Activated B cell treated with CpG ODN at 0.5 μM for 24 hours (primary cell): Measurements from ENCODE around the gene RPL3. TPM values are rescaled to one million over a fixed set of nuclear protein-coding genes. Genes with fewer than 3 reads are reported as not detected.

ENCODE experiments used
- ATAC-seq: fragments of 200-7000 bp; cut with Tn5 transposase; one replicate; pipeline ENCODE4 v1.10.0; 2021; ENCODE audit warnings: low read depth, mild to moderate bottlenecking, moderate library complexity
- CTCF ChIA-PET: fragments of 350-600 bp; sonication (Branson Sonifier 250); formaldehyde crosslinking; loops from one replicate; lab custom pipeline; 2021; ENCODE audit warnings: antibody characterized with exemption; lab: Charles Lee
- POLR2A ChIA-PET: fragments of 350-600 bp; sonication (Branson Sonifier 250); formaldehyde crosslinking; loops from one replicate; lab custom pipeline; 2021; ENCODE audit warnings: antibody characterized with exemption; lab: Charles Lee
- DNase-seq: peaks from one replicate; pipeline ENCODE4 v3.0.0; 2022
- H3K27ac Mint-ChIP-seq: one replicate; pipeline ENCODE4 v1.8.0; 2020; ENCODE audit warnings: mixed read lengths
- H3K27me3 Mint-ChIP-seq: one replicate; pipeline ENCODE4 v1.8.0; 2021; ENCODE audit warnings: mixed read lengths
- H3K36me3 Mint-ChIP-seq: one replicate; pipeline ENCODE4 v1.8.0; 2021; ENCODE audit warnings: low read depth, mixed read lengths
- H3K4me1 Mint-ChIP-seq: one replicate; pipeline ENCODE4 v1.8.0; 2021; ENCODE audit warnings: mixed read lengths
- H3K4me3 Mint-ChIP-seq: one replicate; pipeline ENCODE4 v1.8.0; 2020; ENCODE audit warnings: mild to moderate bottlenecking, mixed read lengths
- H3K9me3 Mint-ChIP-seq: one replicate; pipeline ENCODE4 v1.8.0; 2020; ENCODE audit warnings: mixed read lengths
- CTCF ChIP-seq: fragments of 200-600 bp; IDR thresholded peaks from one replicate; pipeline ENCODE4 v1.8.0; 2022; ENCODE audit warnings: antibody characterized with exemption, mild to moderate bottlenecking
- intact Hi-C: fragments of 100-400 bp; cut with micrococcal nuclease; formaldehyde crosslinking; loops from one replicate; pipeline ENCODE4 v1.15.1; 2024
- total RNA-seq: library from RNA; stranded (reverse); gene quantifications from 2 replicates; pipeline ENCODE4 v1.2.3, GENCODE V29; 2022

Gene RPL3
- total RNA-seq, 1 donor from 2014 or later: 3,087 TPM

- Mint-ChIP-seq H3K4me1 (peaks cover 1% of the 10 kb centered on the region), H3K27me3 (peaks cover 29% of the 10 kb centered on the region), H3K36me3 (no peaks in the 10 kb centered on the region), H3K27ac (no peak overlapping the region), H3K4me3 (no peak overlapping the region), H3K9me3 (peaks cover 8% of the 10 kb centered on the region)
- no peak for DNase-seq
- ATAC-seq: no peak
- CTCF ChIA-PET: interaction anchor here (0.9 kb wide), 1 partner anchor 109 kb away, joined by 4 read pairs; no protein-coding TSS in a partner anchor
- no peak for TF ChIP-seq CTCF
- intact Hi-C loops: no loop called here
- POLR2A ChIA-PET: no interaction called here
Observed at GRCh38 chr22:39280250-39280649, 39.2 kb downstream of the RPL3 start.

GRCh38 chr22:39279170-39279850 is 40.1 kb downstream of the RPL3 start:
- CTCF ChIA-PET: no interaction called here
- peaks cover 29% of the 10 kb centered on the region for H3K27me3 Mint-ChIP-seq
- H3K27ac Mint-ChIP-seq: no peak overlapping the region
- DNase-seq (no peak), ATAC-seq (no peak)
- H3K36me3 Mint-ChIP-seq: no peaks in the 10 kb centered on the region
- H3K9me3 Mint-ChIP-seq: peaks cover 6% of the 10 kb centered on the region
- intact Hi-C loops: no loop called here
- H3K4me3 Mint-ChIP-seq: no peak overlapping the region
- no peak for TF ChIP-seq CTCF
- POLR2A ChIA-PET: no interaction called here
- H3K4me1 Mint-ChIP-seq: no peaks in the 10 kb centered on the region

- DNase-seq: no peak
- Mint-ChIP-seq H3K9me3 (peaks cover 6% of the 10 kb centered on the region), H3K27ac (no peak overlapping the region), H3K27me3 (peaks cover 29% of the 10 kb centered on the region), H3K4me3 (no peak overlapping the region), H3K4me1 (no peaks in the 10 kb centered on the region), H3K36me3 (no peaks in the 10 kb centered on the region)
- intact Hi-C loops: no loop called here
- ATAC-seq: no peak
- ChIA-PET POLR2A (no interaction called here), CTCF (no interaction called here)
- no peak for TF ChIP-seq CTCF
Observed at GRCh38 chr22:39278040-39278439, 41.4 kb downstream of the RPL3 start.

- Mint-ChIP-seq H3K27me3 (peaks cover 24% of the 10 kb centered on the region), H3K36me3 (no peaks in the 10 kb centered on the region), H3K4me1 (no peaks in the 10 kb centered on the region), H3K27ac (no peak overlapping the region), H3K9me3 (peaks cover 6% of the 10 kb centered on the region), H3K4me3 (no peak overlapping the region)
- no peak for TF ChIP-seq CTCF
- intact Hi-C loops: no loop called here
- POLR2A ChIA-PET: no interaction called here
- ATAC-seq (no peak), DNase-seq (no peak)
- CTCF ChIA-PET: no interaction called here
Observed at GRCh38 chr22:39277142-39277607, 42.2 kb downstream of the RPL3 start.

GRCh38 chr22:39276440-39277141 is 42.8 kb downstream of the RPL3 start:
- intact Hi-C loops: no loop called here
- TF ChIP-seq CTCF: no peak

More at GRCh38 chr22:39276440-39277141, 42.8 kb downstream of the RPL3 start:
- H3K27me3 Mint-ChIP-seq: peaks cover 24% of the 10 kb centered on the region
- H3K27ac Mint-ChIP-seq: no peak overlapping the region
- no peaks in the 10 kb centered on the region for H3K4me1 Mint-ChIP-seq
- DNase-seq (no peak), ATAC-seq (no peak)
- POLR2A ChIA-PET: no interaction called here
- no peak overlapping the region for H3K4me3 Mint-ChIP-seq
- peaks cover 6% of the 10 kb centered on the region for H3K9me3 Mint-ChIP-seq
- H3K36me3 Mint-ChIP-seq: no peaks in the 10 kb centered on the region
- CTCF ChIA-PET: no interaction called here
